ENCODE data around the gene TOGARAM2.

Gene TOGARAM2

DNA sequence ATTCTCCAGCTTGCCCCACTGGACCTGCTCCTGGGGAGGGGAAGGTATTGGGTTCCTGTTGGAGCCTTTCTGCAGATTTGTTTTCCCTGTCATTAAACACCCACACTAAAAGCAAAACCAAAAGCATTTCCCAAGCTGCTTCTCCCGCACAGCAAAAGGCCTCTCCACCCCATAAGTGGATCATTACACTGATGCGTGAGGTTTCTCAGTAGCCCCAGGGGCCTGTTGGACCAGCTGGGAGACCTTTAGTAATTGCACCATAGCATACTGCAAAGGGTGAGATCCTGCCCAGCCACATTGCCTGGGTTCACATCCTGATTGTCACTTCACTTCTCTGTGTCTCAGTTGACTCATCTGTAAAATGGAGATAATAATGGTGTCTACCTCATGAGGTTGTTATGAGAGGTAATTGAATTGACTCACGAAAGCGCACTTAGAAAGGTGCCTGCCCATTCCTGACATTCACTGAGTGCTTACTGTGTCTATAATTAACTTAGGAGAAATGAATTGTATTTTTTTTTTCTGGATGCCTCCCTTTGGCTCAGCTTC, 43.9 kb downstream of the TOGARAM2 start:
- DNase-seq, result no peak

DNA sequence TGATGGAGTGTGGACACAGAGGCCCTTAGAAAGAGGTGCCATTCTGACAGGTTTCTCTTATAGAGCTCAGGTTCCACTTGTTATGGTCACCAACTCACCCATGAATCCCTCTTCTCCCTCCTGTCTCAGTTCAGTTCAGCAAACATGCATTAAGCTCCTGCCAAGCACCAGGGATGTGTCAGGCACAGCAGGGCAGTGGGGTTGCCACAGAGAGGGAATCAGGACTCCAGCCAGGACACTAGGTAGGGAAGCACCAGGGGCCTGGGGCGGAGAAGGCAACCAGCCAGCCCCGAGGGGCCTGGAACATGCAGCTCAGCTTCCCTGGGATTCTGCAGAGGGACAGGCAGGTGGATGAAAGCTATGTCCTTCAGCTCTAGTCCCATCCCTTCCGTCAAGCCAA, 44.6 kb downstream of the TOGARAM2 start:
- no peak for DNase-seq

DNA sequence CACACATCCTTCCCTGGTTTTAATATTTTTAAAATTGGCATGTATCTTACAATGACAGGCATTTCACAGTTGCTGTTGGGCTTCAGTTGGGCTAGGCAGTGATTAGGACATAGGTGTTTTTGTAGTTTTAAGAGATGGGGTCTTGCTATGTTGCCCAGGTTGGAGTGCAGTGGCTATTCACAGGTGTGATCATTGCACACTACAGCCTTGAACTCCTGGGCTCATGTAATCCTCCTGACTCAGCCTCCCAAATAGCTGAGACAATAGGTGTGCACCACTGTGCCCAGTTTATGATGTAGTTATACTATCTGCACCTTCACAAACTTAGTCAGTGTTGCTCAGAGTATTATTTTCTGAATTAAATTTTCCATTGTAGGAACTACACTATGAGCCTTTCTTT, 49.9 kb downstream of the TOGARAM2 start:
- DNase-seq, result no peak

DNA sequence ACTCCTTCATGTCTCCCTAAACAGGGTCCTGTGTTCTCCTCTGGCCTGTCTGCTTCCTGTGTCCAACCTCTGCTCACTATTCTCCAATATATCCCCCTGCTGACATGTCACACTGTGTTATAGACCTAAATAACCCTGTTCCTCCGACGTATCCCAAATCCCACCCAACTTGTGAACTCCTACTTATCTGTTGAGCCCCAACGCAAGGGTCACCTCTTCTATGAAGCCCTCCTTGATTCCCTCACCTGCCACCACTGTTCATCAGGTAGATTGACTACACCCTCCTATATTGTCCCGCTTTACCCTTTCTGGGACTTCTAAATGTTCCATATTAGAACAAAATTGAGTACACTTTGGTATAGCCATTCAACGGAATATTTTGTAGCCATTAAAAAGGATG, 51.1 kb downstream of the TOGARAM2 start:
- DNase-seq, result no peak

DNA sequence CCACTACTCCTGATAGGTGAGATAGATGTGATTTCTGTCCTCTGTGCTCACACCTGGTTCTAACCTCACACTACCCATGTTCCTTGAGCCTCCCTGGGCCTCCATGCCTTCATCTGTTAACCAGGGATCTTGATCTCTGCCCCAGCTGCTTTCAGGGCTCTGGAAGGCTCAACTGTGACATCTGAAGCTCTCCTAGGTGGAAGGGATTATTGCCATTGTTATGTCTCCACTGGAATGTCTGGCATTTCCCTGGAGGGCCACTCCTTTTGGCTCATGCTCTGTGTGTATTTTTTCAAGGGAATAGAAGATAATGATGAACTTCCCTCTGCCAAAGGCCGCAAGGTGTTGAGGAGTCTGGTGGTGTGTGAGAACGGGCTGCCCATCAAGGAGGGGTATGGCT, 52.1 kb downstream of the TOGARAM2 start:
- no peak for DNase-seq

DNA sequence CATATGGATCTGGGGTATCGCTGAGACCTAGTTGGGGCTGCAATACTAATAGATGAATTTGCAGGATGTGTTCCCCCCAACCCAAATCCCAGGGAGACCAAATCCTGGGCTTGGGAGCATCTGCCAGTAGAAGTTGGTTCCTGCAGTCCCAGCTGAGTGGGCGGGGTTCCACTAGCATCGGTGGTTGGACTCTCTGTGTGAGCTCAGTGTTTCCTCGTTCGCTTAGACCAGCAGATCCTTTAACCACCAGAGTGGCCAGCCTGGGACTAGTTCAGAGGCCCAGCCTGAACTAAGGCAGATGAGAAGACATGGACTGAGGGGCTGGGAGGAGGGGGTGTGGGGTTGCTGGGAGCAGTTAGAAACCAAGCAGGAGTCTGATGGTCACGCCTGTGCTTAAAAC, 52.6 kb downstream of the TOGARAM2 start:
- DNase-seq, result no peak

DNA sequence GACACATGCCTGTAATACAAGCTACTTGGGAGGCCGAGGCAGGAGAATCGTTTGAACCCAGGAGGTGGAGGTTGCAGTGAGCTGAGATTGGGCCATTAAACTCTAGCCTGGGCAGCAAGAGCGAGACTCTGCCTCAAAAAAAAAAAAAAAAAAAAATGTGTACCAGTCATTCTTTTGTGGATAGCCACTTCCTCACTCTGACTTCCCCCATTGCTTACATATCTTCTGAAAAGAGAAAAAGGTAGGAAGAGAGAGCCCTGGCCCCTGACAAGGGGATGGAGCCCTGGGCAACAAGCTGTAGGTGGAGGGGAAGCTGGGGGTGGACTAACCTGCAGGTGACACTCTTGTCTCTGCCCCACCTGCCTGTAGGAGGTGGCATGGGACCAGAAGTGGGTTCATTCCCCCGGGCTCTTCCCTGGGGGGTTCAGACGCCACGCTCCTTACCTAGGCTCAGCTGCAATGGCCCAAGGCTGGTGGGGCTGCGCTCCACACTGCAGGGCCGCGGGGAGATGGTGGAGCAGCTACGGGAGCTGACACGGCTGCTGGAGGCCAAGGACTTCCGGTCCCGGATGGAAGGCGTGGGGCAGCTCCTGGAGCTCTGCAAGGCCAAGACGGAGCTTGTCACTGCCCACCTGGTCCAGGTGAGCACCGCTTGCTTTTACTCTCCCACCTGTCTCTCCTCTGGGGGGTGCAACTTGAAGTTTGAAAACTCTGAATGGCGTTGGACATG, 54.1 kb downstream of the TOGARAM2 start:
- no peak for DNase-seq

DNA sequence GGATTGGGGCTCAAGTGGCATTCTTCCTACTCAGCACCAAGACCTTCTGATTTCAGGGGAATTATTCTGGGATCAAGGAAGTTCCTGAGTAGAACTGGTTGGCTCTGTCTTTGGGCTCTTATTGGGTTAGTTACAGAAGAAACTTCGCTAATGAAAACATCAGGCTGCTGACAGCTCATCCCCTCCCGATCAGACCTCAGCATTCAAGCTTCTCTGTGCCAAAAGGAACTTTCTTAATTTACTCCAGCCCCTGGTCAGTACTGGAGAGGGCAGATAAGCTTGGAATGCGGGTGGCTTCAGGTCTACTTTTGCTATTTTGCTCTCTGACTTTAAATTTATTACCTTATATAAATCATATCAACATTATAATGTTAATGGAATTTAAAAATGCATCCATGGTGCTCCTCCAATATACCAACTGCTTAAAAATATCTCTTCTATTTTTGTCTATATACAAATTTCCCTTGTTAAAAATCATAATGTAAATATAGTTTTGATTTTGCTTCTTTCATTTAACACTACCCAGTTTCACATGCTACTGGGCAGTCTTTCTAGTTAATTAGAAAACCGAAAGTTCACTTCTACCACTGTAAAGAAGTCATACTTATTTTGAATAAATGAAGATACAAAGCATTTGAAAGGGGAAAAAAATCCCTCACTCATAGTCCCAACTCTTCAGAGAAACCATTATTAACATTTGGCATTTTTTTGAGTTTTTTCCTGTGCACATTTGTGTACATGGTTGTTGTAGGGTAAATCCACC, 58.8 kb downstream of the TOGARAM2 start:
- no peak for DNase-seq

DNA sequence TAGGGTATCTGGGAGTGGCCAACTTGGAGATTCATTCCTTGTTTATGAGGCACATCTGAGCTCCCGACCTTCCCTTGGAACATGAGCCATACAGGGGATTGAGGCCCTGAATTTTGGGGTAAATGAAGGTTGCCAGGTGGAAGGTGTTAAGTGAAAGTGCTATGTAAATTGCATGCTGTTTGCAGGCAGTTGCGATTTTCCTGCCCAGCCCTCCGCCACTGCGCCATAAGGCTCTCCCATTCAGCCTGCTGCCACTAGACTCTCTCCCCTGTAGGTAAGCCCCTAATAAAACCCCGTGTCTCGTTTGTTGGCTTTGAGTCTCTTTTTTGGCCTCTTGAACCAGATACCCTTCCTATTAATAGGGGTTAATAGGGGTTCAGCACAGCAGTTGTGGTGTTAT, 59.5 kb downstream of the TOGARAM2 start:
- DNase-seq, result no peak

DNA sequence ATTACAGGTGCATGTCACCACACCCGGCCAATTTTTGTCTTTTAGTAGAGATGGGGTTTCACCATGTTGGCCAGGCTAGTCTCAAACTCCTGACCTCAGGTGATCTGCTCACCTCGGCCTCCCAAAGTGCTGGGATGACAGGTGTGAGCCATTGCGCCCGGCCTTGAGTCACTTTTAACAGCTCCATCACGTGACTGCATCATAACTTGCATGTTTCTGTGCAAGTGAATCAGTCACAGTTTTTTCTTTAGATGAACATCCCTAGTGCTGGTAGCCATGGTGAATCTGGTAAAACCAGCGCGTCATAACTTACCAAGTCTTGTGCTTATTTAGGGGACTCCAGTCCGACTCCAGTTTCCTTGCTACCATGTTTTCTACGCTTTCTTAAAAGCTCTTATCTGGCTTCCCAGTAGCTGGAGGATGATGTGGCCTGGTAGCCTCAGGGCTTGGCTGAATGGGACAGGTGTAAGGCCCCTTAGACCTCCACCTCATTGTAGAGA, 60.1 kb downstream of the TOGARAM2 start:
- no peak for DNase-seq

DNA sequence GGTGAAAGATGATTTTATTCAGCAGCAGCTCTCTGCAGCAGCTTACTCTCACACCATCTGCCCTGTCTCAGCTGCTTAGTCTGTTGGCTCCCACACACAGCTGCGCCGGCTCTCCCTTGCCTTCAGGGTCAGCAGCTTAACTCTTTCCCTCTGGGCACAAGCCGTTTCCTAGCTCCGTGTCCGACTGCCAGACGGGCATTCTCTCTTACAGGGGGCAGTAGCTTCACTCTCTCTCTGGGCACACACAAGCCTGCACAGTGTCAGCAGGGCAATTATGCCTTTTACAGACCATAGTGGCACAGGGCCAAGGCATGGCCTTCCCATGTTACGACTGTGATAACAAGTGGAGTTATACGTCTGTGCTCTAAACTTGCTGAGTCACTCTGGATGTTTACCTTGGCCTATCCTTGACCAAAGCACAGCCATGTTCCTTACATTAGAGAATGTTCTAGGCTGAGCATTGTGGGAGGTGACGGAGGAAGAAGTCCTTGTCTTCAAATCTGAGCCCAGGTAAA, 61.5 kb downstream of the TOGARAM2 start:
- no peak for DNase-seq

DNA sequence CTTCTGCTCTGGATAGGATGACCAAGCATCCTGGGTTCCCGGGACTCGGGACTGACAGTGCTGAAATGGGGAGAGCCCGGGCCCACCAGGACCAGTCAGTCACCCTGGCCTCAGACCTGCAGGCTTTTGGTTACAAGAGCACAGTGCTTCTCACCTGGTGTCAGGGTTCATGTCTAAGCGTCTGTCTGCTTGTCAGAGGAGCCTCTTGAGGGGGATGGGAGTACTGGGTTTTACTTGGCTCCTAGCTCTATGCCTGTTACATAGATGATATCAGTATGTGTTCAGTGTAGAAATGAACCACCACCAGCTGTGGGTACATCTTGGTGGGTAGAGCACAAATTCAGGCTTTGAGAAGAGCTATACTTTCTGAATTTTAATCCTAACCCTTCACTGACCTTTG, 63.4 kb downstream of the TOGARAM2 start:
- no peak for DNase-seq

DNA sequence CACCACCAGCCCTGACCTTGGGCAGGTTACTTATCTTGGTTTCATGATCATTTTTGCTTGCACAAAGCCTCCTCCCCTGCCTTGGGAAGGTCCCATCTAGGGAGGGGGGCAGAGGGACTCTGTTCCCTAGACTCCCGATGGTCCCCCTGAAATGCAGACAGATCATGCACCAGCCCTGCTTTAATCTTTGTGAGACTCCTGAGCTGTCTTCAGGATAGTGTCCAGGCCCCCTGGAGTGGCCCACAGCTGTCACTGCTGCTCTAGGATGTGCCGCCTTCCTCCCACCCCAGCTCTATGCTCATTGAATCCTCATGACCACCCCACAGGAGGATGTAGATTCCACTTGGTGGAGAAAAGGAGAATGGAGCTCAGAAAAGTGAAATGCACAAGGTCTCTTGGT, 65.2 kb downstream of the TOGARAM2 start:
- DNase-seq, result no peak

DNA sequence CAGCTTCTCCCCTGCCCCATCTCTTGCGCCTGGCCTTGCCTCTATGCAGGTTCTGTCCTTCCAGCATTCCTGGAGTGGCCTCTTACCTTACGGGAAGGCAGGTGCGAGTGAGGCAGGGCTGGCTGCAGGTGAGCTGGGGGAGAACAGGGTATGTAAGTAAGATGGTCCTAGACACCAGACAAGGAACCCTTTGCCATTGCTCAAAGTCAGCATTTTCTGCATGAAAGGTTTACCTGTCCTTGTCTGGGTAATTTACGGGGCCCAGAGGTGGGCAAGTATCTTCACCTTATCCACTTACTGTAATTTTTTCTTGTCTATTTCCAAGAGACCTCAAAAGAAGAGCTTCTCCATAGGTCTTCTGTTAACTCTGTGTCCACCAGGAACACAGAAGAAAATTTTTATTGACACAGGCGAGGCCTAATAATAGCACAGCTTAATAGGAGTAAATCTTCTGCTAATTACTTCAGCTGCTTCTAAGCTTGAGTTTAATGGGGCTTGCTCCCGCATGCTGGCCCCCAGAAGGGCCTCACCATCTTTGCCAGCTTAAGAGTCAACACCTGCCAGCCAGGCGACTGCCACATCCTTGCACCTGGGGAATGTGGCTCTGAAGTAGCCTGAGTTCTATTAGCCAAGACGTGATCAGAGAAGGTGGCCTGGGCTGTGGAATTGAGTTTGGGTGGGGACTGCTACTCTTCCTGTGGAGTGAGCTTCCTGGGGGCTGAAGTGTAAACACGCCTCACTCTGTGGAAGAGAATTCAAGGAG, 66.2 kb downstream of the TOGARAM2 start:
- no peak for DNase-seq

DNA sequence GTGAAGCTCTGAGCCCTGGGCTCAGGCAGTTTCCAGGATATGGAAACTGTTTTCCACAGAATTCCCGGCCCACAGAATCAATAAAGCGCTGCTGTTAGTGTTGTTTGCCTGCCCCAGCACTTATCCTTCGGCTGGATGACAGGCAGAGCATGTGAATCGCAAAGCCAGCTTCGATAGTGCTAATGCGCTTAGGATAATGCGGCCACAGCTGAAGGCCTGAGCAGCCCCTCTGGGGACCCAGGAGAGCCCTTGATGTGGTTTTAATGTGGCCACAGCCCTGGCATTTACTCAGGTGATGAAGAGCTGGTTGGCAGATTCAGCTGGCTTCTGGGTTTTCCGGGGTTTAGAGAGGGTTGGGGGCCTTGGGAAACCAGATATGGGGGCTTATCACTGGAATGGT, 69.5 kb downstream of the TOGARAM2 start:
- DNase-seq, result no peak

DNA sequence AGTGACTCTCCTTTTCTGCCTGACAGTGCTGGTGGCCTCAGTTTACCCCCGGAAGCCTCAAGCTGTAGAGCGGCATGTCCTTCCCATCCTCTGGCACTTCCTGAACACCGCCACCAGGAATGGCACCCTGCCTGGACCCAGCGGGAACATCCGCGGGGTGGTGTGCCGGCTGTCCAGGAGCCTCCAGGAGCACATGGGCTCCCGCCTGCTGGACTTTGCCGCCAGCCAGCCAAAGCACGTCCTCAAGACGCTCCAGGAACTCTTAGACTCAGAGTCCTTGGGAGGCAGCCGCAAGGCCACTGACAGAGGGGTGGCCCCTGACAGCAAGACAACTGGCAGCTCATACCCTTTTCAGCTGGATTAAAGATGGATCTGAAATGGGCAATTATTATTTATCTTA, 70.6 kb downstream of the TOGARAM2 start:
- no peak for DNase-seq

DNA sequence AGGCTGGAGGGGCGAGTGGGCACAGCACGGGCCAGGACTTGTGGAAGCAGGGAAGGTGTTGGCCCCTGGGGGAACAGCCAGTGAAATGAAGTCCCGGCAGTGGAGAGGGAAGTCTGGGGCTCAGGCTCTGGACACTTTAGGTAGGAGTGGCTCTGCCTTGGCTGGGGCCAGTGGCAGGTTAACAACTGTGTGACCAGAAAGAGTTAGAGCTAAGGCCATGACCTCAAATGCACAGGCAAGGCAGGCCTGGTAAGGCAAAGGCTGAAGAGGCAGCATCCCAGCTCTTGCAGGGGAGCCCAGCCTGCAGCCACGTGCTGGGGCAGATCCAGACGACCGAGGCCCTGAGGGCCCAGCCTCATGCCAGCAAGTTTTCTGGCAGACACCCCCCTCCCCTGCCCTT, 71.7 kb downstream of the TOGARAM2 start:
- no peak for DNase-seq

DNA sequence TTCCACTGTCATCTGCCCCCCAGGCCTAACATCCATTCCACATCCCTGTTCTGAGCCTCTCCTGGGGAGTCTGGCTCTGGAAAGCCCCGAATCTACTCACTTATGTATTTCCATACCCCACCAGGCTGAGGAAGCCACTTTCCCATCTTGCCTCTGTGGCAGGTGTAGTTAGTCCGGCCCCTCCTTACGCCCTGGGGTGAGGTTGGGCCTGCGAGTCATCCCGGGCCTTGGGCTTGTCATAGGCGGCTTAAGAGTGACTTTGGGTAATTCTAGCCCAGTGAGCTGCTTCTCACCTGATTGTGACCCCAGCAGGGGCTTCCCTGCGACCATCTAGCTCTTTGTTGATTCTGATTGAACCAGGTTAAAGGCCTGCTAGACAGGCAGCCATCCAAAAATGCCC, 72.1 kb downstream of the TOGARAM2 start:
- DNase-seq, result no peak

DNA sequence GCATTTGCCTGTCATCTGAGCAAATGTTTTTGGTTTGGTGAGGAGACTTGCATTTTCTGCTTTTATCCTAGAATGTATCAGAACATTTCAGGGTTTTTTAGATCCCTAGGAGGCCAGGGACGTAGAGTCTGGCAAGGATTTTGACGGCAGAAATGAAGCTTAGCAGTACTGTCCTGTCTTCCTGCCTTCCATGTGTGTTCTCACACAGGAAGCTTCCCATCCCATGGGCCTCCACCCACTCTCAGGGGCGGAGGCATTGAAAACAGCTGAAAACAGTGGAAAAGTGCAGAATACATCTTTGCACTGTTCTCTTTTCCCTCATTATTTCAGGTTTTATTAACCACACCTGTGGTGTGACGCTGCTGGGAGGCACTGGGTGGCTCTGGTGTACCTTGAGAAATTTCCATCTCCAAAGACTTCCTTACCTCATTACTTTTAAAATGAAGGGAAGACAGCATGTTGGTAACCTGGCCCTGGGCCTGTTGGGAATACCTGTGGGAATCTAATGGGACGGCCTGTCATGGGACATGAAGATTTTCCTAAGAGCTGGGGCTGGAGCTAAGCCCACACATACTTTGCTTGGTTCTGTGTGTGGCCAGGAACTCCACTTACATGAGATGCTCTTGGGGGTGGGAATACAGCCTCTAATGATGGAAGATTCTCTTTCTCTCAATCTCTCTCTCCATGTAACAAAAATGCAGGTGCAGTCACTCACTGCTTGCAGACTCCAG, 72.7 kb downstream of the TOGARAM2 start:
- DNase-seq, result no peak

DNA sequence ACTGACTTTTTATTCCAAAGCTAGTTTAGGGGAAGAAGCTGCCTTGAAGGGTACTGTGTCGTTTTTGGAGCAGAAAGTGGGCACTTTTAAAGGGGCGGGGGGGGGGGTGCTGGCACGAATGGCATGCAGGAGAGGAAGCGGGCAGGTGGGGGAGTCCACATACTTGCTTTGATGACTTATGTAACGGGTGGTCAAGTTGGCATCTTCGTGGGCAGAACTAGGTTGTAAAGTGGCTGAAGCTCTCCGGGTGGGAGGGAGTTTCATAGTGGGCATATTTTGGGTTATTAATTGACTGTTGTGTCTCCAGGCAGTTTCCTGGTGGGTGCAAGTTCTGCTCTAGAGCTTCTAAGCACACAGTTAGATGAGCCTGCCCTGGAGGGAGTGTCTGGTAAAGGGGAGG, 73.3 kb downstream of the TOGARAM2 start:
- no peak for DNase-seq

DNA sequence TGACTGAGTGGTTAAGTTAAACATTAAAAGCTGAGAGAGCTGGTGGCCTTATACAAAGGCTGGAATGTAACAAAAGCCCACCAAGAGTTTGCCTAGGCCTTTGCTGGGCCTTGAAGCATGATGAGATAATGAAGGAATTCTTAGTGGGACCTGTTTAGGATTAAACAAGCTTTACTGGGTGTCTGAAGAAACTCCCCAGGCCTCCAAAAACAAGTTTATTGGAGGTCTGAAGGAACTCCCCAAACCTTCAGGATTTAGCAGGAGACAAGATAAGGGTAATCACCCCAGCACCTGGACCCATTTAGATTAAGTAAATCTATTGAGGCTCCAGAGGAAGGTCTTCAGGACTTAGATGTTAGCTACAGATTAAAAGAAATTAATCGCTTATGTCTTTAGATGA, 74.5 kb downstream of the TOGARAM2 start:
- no peak for DNase-seq

DNA sequence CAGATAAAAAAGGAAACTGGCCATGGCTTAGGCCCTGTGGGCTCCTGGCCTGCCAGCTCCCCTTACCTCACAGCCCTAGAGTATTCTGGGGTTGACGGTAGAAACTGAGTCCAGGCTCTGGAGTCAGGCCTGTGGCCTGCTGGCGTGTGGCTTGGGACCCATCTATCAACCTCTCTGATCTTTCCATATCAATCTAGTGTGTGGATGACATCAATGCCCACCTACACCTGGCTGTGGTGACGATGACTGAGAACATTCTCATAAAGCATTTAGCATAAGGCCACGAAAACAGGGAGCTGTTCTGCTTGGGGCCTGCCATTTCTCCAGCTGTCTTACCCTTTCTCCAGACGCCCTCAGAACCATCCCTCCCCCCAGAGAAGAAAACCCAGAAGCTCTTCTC, 75.4 kb downstream of the TOGARAM2 start:
- DNase-seq, result no peak

DNA sequence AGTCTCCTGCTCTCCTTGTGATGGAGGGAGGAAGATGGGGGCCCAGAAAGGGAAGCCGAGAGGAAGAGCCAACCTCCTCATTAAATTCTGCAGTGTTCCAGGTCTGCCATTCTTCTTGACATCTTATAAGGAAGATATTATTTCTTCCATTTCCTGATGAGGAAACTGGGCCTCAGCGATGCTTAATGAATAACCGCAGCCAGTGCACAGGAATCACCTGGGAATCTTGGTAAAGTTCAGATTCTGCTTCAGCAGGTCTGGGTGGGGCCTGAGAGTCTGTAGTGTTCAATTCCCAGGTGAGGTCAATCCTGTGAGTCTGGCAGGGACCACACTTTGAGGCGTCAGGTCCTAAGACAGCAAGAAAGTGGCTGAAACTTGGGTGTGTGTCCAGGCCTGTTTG, 75.9 kb downstream of the TOGARAM2 start:
- no peak for DNase-seq
